H9 (cell line): Measurements from ENCODE around the gene ETFA. TPM values are rescaled to one million over a fixed set of nuclear protein-coding genes. Genes with fewer than 3 reads are reported as not detected.

Experiments
- DNase-seq: peaks from one replicate; pipeline ENCODE4 v3.0.0-alpha.2; 2017
- H2AFZ ChIP-seq: one replicate; pipeline ENCODE4 v1.6.1; 2013; ENCODE audit warnings: mild to moderate bottlenecking, low read length, control low read depth, moderate library complexity
- H2AK5ac ChIP-seq: 2 replicates; pipeline ENCODE4 v1.6.1; 2013; ENCODE audit warnings: low read length, control low read depth, mixed read lengths; ENCODE audit not compliant: insufficient read length
- H2BK120ac ChIP-seq: one replicate; pipeline ENCODE4 v1.6.1; 2013; ENCODE audit warnings: low read depth, mild to moderate bottlenecking, low read length, control low read depth, inconsistent platforms; ENCODE audit not compliant: poor library complexity, severe bottlenecking
- H2BK12ac ChIP-seq: 2 replicates; pipeline ENCODE4 v1.6.1; 2013; ENCODE audit warnings: low read length, control low read depth, mixed read lengths, low read depth; ENCODE audit not compliant: insufficient read length
- H2BK15ac ChIP-seq: 2 replicates; pipeline ENCODE4 v1.6.1; 2013; ENCODE audit warnings: low read depth, low read length, control low read depth
- H2BK20ac ChIP-seq: one replicate; pipeline ENCODE4 v1.6.1; 2013; ENCODE audit warnings: low read depth, mild to moderate bottlenecking, low read length, control low read depth, inconsistent platforms; ENCODE audit not compliant: poor library complexity, severe bottlenecking
- H2BK5ac ChIP-seq: 2 replicates; pipeline ENCODE4 v1.6.1; 2013; ENCODE audit warnings: low read length, control low read depth, mixed read lengths; ENCODE audit not compliant: insufficient read length
- H3K14ac ChIP-seq: 2 replicates; pipeline ENCODE4 v1.6.1; 2013; ENCODE audit warnings: low read length, control low read depth; ENCODE audit not compliant: insufficient read depth
- H3K18ac ChIP-seq: 2 replicates; pipeline ENCODE4 v1.6.1; 2013; ENCODE audit warnings: low read depth, mild to moderate bottlenecking, mixed read lengths, low read length, control low read depth; ENCODE audit not compliant: insufficient read length
- H3K23ac ChIP-seq: 2 replicates; pipeline ENCODE4 v1.6.1; 2013; ENCODE audit warnings: low read length, control low read depth, mixed read lengths, low read depth; ENCODE audit not compliant: insufficient read length
- H3K23me2 ChIP-seq: 2 replicates; pipeline ENCODE4 v1.6.1; 2013; ENCODE audit warnings: low read depth, mild to moderate bottlenecking, mixed read lengths, low read length, control low read depth; ENCODE audit not compliant: insufficient read length, poor library complexity, severe bottlenecking
- H3K27ac ChIP-seq: 2 replicates; pipeline ENCODE4 v1.5.1; 2013; ENCODE audit warnings: low read length, control low read depth, mixed read lengths, low read depth; ENCODE audit not compliant: insufficient read length
- H3K27me3 ChIP-seq: 2 replicates; pipeline ENCODE4 v1.6.1; 2013; ENCODE audit warnings: low read length, control low read depth, inconsistent platforms; ENCODE audit not compliant: insufficient read depth
- H3K4ac ChIP-seq: 2 replicates; pipeline ENCODE4 v1.6.1; 2013; ENCODE audit warnings: low read depth, mild to moderate bottlenecking, control low read depth, inconsistent platforms, low read length, moderate library complexity
- H3K4me1 ChIP-seq: 2 replicates; pipeline ENCODE4 v1.6.1; 2013; ENCODE audit warnings: low read length, control low read depth, inconsistent platforms; ENCODE audit not compliant: insufficient read depth
- H3K4me2 ChIP-seq: 2 replicates; pipeline ENCODE4 v1.6.1; 2013; ENCODE audit warnings: low read length, control low read depth, mixed read lengths; ENCODE audit not compliant: insufficient read length, insufficient read depth
- H3K56ac ChIP-seq: 2 replicates; pipeline ENCODE4 v1.6.1; 2013; ENCODE audit warnings: low read depth, mild to moderate bottlenecking, mixed read lengths, low read length, control low read depth; ENCODE audit not compliant: insufficient read length
- H3K79me1 ChIP-seq: 2 replicates; pipeline ENCODE4 v1.6.1; 2013; ENCODE audit warnings: low read depth, mild to moderate bottlenecking, moderate library complexity, low read length, control low read depth, inconsistent platforms; ENCODE audit not compliant: insufficient read depth, poor library complexity, severe bottlenecking
- H3K79me2 ChIP-seq: 2 replicates; pipeline ENCODE4 v1.6.1; 2013; ENCODE audit warnings: low read length, control low read depth, inconsistent platforms; ENCODE audit not compliant: insufficient read depth
- H3K9ac ChIP-seq: 2 replicates; pipeline ENCODE4 v1.6.1; 2013; ENCODE audit warnings: low read length, control low read depth, mixed read lengths; ENCODE audit not compliant: insufficient read length; ENCODE audit errors: extremely low read depth
- H3K9me3 ChIP-seq: one replicate; pipeline ENCODE4 v1.6.1; 2013; ENCODE audit warnings: low read depth, low read length, inconsistent platforms; ENCODE audit not compliant: control insufficient read depth
- H3T11ph ChIP-seq: one replicate; pipeline ENCODE4 v1.6.1; 2013; ENCODE audit warnings: mild to moderate bottlenecking, low read length, control low read depth, inconsistent platforms
- H4K20me1 ChIP-seq: one replicate; pipeline ENCODE4 v1.6.1; 2013; ENCODE audit not compliant: control insufficient read depth, insufficient read length, insufficient read depth
- H4K5ac ChIP-seq: 2 replicates; pipeline ENCODE4 v1.6.1; 2013; ENCODE audit warnings: low read depth, mild to moderate bottlenecking, mixed read lengths, low read length, control low read depth; ENCODE audit not compliant: insufficient read length
- H4K8ac ChIP-seq: replicated peaks from 2 replicates; pipeline ENCODE4 v1.6.1; 2013; ENCODE audit warnings: low read length, control low read depth, mixed read lengths, low read depth; ENCODE audit not compliant: insufficient read length
- H4K91ac ChIP-seq: 2 replicates; pipeline ENCODE4 v1.6.1; 2013; ENCODE audit warnings: low read depth, mild to moderate bottlenecking, moderate library complexity, mixed read lengths, low read length, control low read depth; ENCODE audit not compliant: insufficient read length
- H3K27ac Mint-ChIP-seq, 3 experiments: 2 replicates in 2 of 3; 3 replicates in 1 of 3; pipeline ENCODE4 v1.8.0; 2020 to 2021; ENCODE audit warnings: mixed read lengths in 3 of 3, mild to moderate bottlenecking in 1 of 3, moderate library complexity in 1 of 3
- H3K27me3 Mint-ChIP-seq: 2 replicates; pipeline ENCODE4 v1.8.0; 2021; ENCODE audit warnings: low read depth, mild to moderate bottlenecking, moderate library complexity, mixed read lengths
- H3K36me3 Mint-ChIP-seq, 3 experiments: 2 replicates in 2 of 3; 3 replicates in 1 of 3; pipeline ENCODE4 v1.8.0; 2020 to 2021; ENCODE audit warnings: low read depth in 3 of 3, mixed read lengths in 3 of 3; ENCODE audit not compliant: insufficient read depth in 1 of 3
- H3K4me1 Mint-ChIP-seq, 2 experiments: 2 replicates each; pipeline ENCODE4 v1.8.0; 2020; ENCODE audit warnings: mixed read lengths in 2 of 2
- H3K4me3 Mint-ChIP-seq, 2 experiments: 2 replicates in 1 of 2; 3 replicates in 1 of 2; pipeline ENCODE4 v1.8.0; 2020 to 2021; ENCODE audit warnings: mild to moderate bottlenecking in 2 of 2, mixed read lengths in 2 of 2, moderate library complexity in 1 of 2
- H3K9me3 Mint-ChIP-seq, 2 experiments: 2 replicates in 1 of 2; 3 replicates in 1 of 2; pipeline ENCODE4 v1.8.0; 2020; ENCODE audit warnings: mild to moderate bottlenecking in 2 of 2, mixed read lengths in 2 of 2, moderate library complexity in 1 of 2
- CTCF ChIP-seq: fragments of 200-600 bp; sonication (generic); conservative IDR thresholded peaks from 3 replicates; pipeline ENCODE4 v1.8.0; 2021; ENCODE audit warnings: antibody characterized with exemption, mild to moderate bottlenecking
- WGBS: extraction: QIAGEN DNeasy Blood & Tissue Kit; methylation state at CpG from one replicate; pipeline ENCODE4 v1.1.7; 2013; ENCODE audit warnings: missing lambda C conversion rate, low lambda C conversion rate, mixed read lengths; ENCODE audit not compliant: insufficient read length; ENCODE audit errors: extremely low coverage; 5-methylcytosine and 5-hydroxymethylcytosine counted together
- total RNA-seq: library from RNA; stranded (reverse); gene quantifications from 2 replicates; pipeline ENCODE4 v1.2.1, GENCODE V29; 2021

ETFA gene
- total RNA-seq, 1 experiment from 2014 or later: 109 TPM

- H2BK15ac ChIP-seq: no peak overlapping the region
- no peak for TF ChIP-seq CTCF
- Mint-ChIP-seq H3K4me1 (peaks cover 0 to 3% of the 10 kb centered on the region in 2 experiments; a peak in 1 of 4 replicates), H3K27me3 (peaks cover 37% of the 10 kb centered on the region), H3K4me3 (no peak overlapping the region), H3K27ac (no peak overlapping the region), H3K9me3 (no peaks in the 10 kb centered on the region), H3K36me3 (no peaks in the 10 kb centered on the region)
- no peak overlapping the region for H3K9ac ChIP-seq
- no peak overlapping the region for H2AFZ ChIP-seq
- no peak overlapping the region for H4K8ac ChIP-seq
- H2BK5ac ChIP-seq: no peak overlapping the region
- no peaks in the 10 kb centered on the region for H3K9me3 ChIP-seq
- H3K14ac ChIP-seq: no peak overlapping the region
- no peak overlapping the region for H3K4me2 ChIP-seq
- no peak overlapping the region for H2AK5ac ChIP-seq
- H3K4ac ChIP-seq: no peak overlapping the region
- DNase-seq: no peak
- no CpG with 5 or more reads among the region's 3 CpGs for WGBS
- no peak overlapping the region for H2BK20ac ChIP-seq
- no peak overlapping the region for H3K23ac ChIP-seq
- H4K91ac ChIP-seq: no peak overlapping the region
- H3K56ac ChIP-seq: no peak overlapping the region
- H2BK12ac ChIP-seq: no peak overlapping the region
- H3K79me2 ChIP-seq: no peaks in the 10 kb centered on the region
- no peaks in the 10 kb centered on the region for H4K20me1 ChIP-seq
- no peak overlapping the region for H3K18ac ChIP-seq
- H4K5ac ChIP-seq: no peak overlapping the region
- no peak overlapping the region for H3K27ac ChIP-seq
- no peaks in the 10 kb centered on the region for H3K79me1 ChIP-seq
- no peak overlapping the region for H2BK120ac ChIP-seq
- H3K27me3 ChIP-seq: no peaks in the 10 kb centered on the region; the same call in 1 of the 2 replicates
- no peak overlapping the region for H3T11ph ChIP-seq
- no peaks in the 10 kb centered on the region for H3K23me2 ChIP-seq
- H3K4me1 ChIP-seq: no peaks in the 10 kb centered on the region
Observed at GRCh38 chr15:76324066-76324465, 12.8 kb upstream of the ETFA start.
